Neural cell (in vitro differentiated cells): ENCODE measurements around the gene SRPK1.

Experiments
- CTCF ChIP-seq: fragments of 450-650 bp; IDR thresholded peaks from 2 replicates; pipeline ENCODE4 v1.5.1; 2014; ENCODE audit warnings: antibody characterized with exemption, mild to moderate bottlenecking, moderate library complexity; ENCODE audit not compliant: poor library complexity, severe bottlenecking
- EP300 ChIP-seq: fragments of 450-650 bp; conservative IDR thresholded peaks from 2 replicates; pipeline ENCODE4 v1.6.1; 2014; ENCODE audit warnings: antibody characterized with exemption, mild to moderate bottlenecking, moderate library complexity; ENCODE audit not compliant: poor library complexity, severe bottlenecking
- EZH2 ChIP-seq: fragments of 200-600, 300-800 bp; shearing (Covaris generic), sonication (generic); IDR thresholded peaks from 2 replicates; pipeline ENCODE4 v1.6.1; 2014; ENCODE audit warnings: antibody characterized with exemption, low read length, borderline replicate concordance, mild to moderate bottlenecking; ENCODE audit not compliant: insufficient read depth, poor library complexity, severe bottlenecking
- MXI1 ChIP-seq: fragments of 450-650 bp; conservative IDR thresholded peaks from 2 replicates; pipeline ENCODE4 v1.6.1; 2014; ENCODE audit warnings: antibody characterized with exemption, mild to moderate bottlenecking; ENCODE audit not compliant: poor library complexity, severe bottlenecking
- POLR2AphosphoS5 ChIP-seq: IDR thresholded peaks from 2 replicates; pipeline ENCODE4 v1.6.1; 2012
- REST ChIP-seq: IDR thresholded peaks from 2 replicates; pipeline ENCODE4 v1.6.1; 2012; ENCODE audit warnings: borderline replicate concordance
- SMC3 ChIP-seq: fragments of 450-650 bp; conservative IDR thresholded peaks from 2 replicates; pipeline ENCODE4 v1.6.1; 2014; ENCODE audit warnings: antibody characterized with exemption, mild to moderate bottlenecking, moderate library complexity; ENCODE audit not compliant: poor library complexity
- TAF1 ChIP-seq: IDR thresholded peaks from 2 replicates; pipeline ENCODE4 v1.6.1; 2012; ENCODE audit warnings: low read depth

- TF ChIP-seq REST: no peak
- TF ChIP-seq TAF1: no peak
- no peak for TF ChIP-seq CTCF
- TF ChIP-seq POLR2AphosphoS5: no peak
- TF ChIP-seq MXI1: no peak
- no peak for TF ChIP-seq EZH2
- no peak for TF ChIP-seq EP300
- no peak for TF ChIP-seq SMC3
Measured at GRCh38 chr6:35809809-35810208, 111.1 kb downstream of the SRPK1 start.
